Tibial artery (tissue), 4 donors: ENCODE results near the gene NID1.
"Not testable (repeated sequence)": the region's sequence is repeated elsewhere in the genome, so short reads cannot be mapped to it uniquely, and the experiment has no call there.

Experiments
- DNase-seq, 2 donors: peaks; one replicate each; pipeline ENCODE4 v3.0.0-alpha.2; 2019
- H3K27ac ChIP-seq, 2 donors: fragments of 200-600 bp; sonication (generic) in 1 of 2; 1 replicate in 1 of 2; 2 replicates in 1 of 2; pipeline ENCODE4 v1.5.1; 2018 to 2019; ENCODE audit warnings: mild to moderate bottlenecking in 1 of 2
- H3K27me3 ChIP-seq, 2 donors: fragments of 200-600 bp; sonication (generic) in 1 of 2; one replicate each; pipeline versions ENCODE4 v1.5.1 to v1.6.0; 2016 to 2019
- H3K36me3 ChIP-seq, 3 donors: fragments of 200-600 bp; sonication (generic) in 2 of 3; one replicate each; pipeline ENCODE4 v1.5.1; 2016 to 2019; ENCODE audit warnings: mild to moderate bottlenecking in 2 of 3
- H3K4me1 ChIP-seq, 4 donors: fragments of 200-600 bp; sonication (generic) in 2 of 4; 1 replicate in 3 of 4; 2 replicates in 1 of 4; pipeline ENCODE4 v1.5.1; 2016 to 2019
- H3K4me3 ChIP-seq, 2 donors: fragments of 200-600 bp; sonication (generic) in 1 of 2; 1 replicate in 1 of 2; 2 replicates in 1 of 2; pipeline ENCODE4 v1.5.1; 2018 to 2019; ENCODE audit warnings: mild to moderate bottlenecking in 2 of 2
- H3K9me3 ChIP-seq, 3 donors: fragments of 200-600 bp; sonication (generic) in 1 of 3; one replicate each; pipeline ENCODE4 v1.5.1; 2016 to 2019
- CTCF ChIP-seq, 2 experiments: fragments of 200-600 bp in 1 of 2; fragments of 450-650 bp in 1 of 2; IDR thresholded peaks; one replicate each; pipeline ENCODE4 v1.5.1; 2017 to 2019; ENCODE audit warnings: antibody characterized with exemption in 2 of 2, mild to moderate bottlenecking in 1 of 2, moderate library complexity in 1 of 2
- intact Hi-C: fragments of 100-400 bp; cut with DNase I; formaldehyde crosslinking; loops from one replicate; pipeline ENCODE4 v1.15.0; 2023; ENCODE audit warnings: low total_unique reads

The NID1 gene

GRCh38 chr1:236081546-236082227, 16.8 kb upstream of the NID1 start:
- DNase-seq: no peak
- no peak for TF ChIP-seq CTCF (IDR thresholded peaks at IDR 0.05)
- intact Hi-C loops: no loop called here

DNA sequence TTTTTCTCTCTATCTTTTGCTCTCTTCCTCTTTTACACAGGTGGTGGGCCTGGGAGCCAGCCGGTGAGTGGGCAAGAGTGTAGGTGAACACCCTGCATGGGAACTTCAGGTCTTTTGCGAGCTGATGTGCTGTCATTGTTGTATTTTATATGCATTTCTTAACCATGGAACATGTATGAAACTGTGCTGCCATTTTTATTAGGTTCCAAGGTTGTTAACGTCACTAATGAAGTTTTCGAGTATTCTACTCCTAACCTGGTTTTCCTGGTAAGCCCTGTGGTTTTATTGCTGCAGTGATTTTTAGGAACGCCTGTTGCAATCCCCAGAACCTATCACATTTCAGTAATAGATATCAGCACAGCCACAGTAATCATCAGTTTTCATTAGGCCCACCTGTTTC, 14.8 kb upstream of the NID1 start:
- Histone ChIP-seq H3K36me3 (no peaks in the 10 kb centered on the region), H3K4me3 (no peak overlapping the region), H3K9me3 (no peaks in the 10 kb centered on the region), H3K4me1 (no peaks in the 10 kb centered on the region), H3K27ac (no peak overlapping the region), H3K27me3 (no peaks in the 10 kb centered on the region)
- DNase-seq: no peak
- intact Hi-C loops: no loop called here
- no peak for TF ChIP-seq CTCF (IDR thresholded peaks at IDR 0.05)

More at GRCh38 chr1:236081546-236082227, 16.8 kb upstream of the NID1 start:
- Histone ChIP-seq H3K9me3 (no peaks in the 10 kb centered on the region), H3K4me3 (no peak overlapping the region), H3K27me3 (no peaks in the 10 kb centered on the region), H3K4me1 (no peaks in the 10 kb centered on the region), H3K27ac (no peak overlapping the region), H3K36me3 (no peaks in the 10 kb centered on the region)

GRCh38 chr1:236078993-236079392, 14.1 kb upstream of the NID1 start:
- no peaks in the 10 kb centered on the region for H3K27me3 ChIP-seq
- intact Hi-C loops: no loop called here
- DNase-seq: no peak
- no peaks in the 10 kb centered on the region for H3K4me1 ChIP-seq
- H3K36me3 ChIP-seq: no peaks in the 10 kb centered on the region
- H3K9me3 ChIP-seq: no peaks in the 10 kb centered on the region
- TF ChIP-seq CTCF (IDR thresholded peaks at IDR 0.05): no peak
- H3K27ac ChIP-seq: no peak overlapping the region
- no peak overlapping the region for H3K4me3 ChIP-seq

DNA sequence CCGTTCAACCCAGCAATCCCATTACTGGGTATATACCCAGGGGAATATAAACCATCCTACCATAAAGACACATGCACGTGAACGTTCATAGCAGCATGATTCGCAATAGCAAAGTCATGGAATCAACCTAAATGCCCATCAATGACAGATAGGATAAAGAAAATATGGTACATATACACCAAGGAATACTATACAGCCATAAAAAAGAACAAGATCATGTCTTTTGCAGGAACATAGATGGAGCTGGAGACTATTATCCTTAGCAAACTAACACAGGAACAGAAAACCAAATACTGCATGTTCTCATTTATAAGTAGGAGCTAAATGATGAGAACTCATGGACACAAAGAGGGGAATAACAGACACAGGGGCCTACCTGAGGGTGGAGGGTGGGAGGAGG, 13.2 kb upstream of the NID1 start:
- H3K4me3 ChIP-seq, H3K27ac ChIP-seq, DNase-seq, H3K36me3 ChIP-seq, H3K27me3 ChIP-seq, H3K4me1 ChIP-seq, intact Hi-C loops, H3K9me3 ChIP-seq: not testable (repeated sequence)

- Histone ChIP-seq H3K9me3 (peaks cover 0 to under 1% (median 0%) of the 10 kb centered on the region in 3 donors), H3K4me3 (no peak overlapping the region), H3K27me3 (no peaks in the 10 kb centered on the region), H3K4me1 (no peaks in the 10 kb centered on the region), H3K27ac (no peak overlapping the region), H3K36me3 (no peaks in the 10 kb centered on the region)
- intact Hi-C loops: no loop called here
- DNase-seq: no peak
- no peak for TF ChIP-seq CTCF (IDR thresholded peaks at IDR 0.05)
Observed at GRCh38 chr1:236075848-236076247, 11.0 kb upstream of the NID1 start.

DNA sequence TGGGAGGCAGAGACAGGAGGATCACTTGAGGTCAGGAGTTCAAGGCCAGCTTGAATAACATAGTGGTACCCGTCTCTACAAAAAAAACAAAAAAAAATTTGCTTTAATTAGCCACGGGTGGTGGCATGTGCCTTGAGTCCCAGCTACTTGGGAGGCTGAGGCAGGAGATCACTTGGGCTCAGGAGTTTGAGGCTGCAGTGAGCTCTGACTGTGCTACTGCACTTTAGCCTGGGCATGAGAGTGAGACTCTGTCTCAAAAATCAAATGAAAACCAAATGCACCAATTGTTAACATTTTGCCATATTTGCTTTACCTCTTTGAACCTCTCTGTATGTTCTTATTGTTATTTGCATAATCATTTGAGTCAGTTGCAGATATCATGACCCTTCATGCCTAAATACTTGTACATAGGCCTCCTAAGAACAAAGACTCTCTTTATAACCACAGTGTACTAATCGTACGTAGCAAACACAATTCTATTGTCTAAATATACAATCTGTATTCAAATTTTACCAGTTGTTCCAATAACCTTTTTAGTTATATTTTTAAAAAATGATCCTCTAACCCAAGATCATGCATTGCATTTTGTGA, 8.5 kb upstream of the NID1 start:
- H3K4me1 ChIP-seq: peaks cover 0 to 5% (median 1%) of the 10 kb centered on the region in 4 donors
- H3K4me3 ChIP-seq: no peak overlapping the region
- no peaks in the 10 kb centered on the region for H3K27me3 ChIP-seq
- no peaks in the 10 kb centered on the region for H3K36me3 ChIP-seq
- H3K9me3 ChIP-seq: peaks cover 0 to 6% (median 0%) of the 10 kb centered on the region in 3 donors
- no peak overlapping the region for H3K27ac ChIP-seq
- no peak for TF ChIP-seq CTCF (IDR thresholded peaks at IDR 0.05)
- no peak for DNase-seq
- intact Hi-C loops: no loop called here
